ENCODE data around the gene SAC3D1. TPM values are rescaled to one million over a fixed set of nuclear protein-coding genes. Genes with fewer than 3 reads are reported as not detected.

The SAC3D1 gene
- total RNA-seq, 1 donor from 2014 or later: 15.5 TPM

- DNase-seq (ENCODE audit: low read depth) (no peak), FAIRE-seq (no peak)
- H3K36me3 ChIP-seq (ENCODE audit: control insufficient read depth, insufficient read depth, low read length): no peaks in the 10 kb centered on the region
- no peak overlapping the region for H3K4me3 ChIP-seq (ENCODE audit: low read depth, low read length)
- no peak for TF ChIP-seq CTCF (IDR thresholded peaks at IDR 0.05; ENCODE audit: insufficient read depth, low read length, severe bottlenecking)
- H3K27me3 ChIP-seq (ENCODE audit: control insufficient read depth, insufficient read depth, low read length): peaks cover 2% of the 10 kb centered on the region
Observed at GRCh38 chr11:65057526-65057925, 16.5 kb downstream of the SAC3D1 start.

GRCh38 chr11:65058012-65058411, 17.0 kb downstream of the SAC3D1 start:
- DNase-seq (ENCODE audit: low read depth): no peak
- no peak for FAIRE-seq
- no peak for TF ChIP-seq CTCF (IDR thresholded peaks at IDR 0.05; ENCODE audit: insufficient read depth, low read length, severe bottlenecking)
- no peak overlapping the region for H3K4me3 ChIP-seq (ENCODE audit: low read depth, low read length)
- no peaks in the 10 kb centered on the region for H3K36me3 ChIP-seq (ENCODE audit: control insufficient read depth, insufficient read depth, low read length)
- peaks cover 2% of the 10 kb centered on the region for H3K27me3 ChIP-seq (ENCODE audit: control insufficient read depth, insufficient read depth, low read length)

- Histone ChIP-seq H3K36me3 (ENCODE audit: control insufficient read depth, insufficient read depth, low read length) (no peaks in the 10 kb centered on the region), H3K27me3 (ENCODE audit: control insufficient read depth, insufficient read depth, low read length) (peaks cover 2% of the 10 kb centered on the region), H3K4me3 (ENCODE audit: low read depth, low read length) (no peak within 1 kb of the TSS)
- TF ChIP-seq CTCF (IDR thresholded peaks at IDR 0.05; ENCODE audit: insufficient read depth, low read length, severe bottlenecking): no peak
- no peak for DNase-seq (ENCODE audit: low read depth)
- FAIRE-seq: no peak
Observed at GRCh38 chr11:65058419-65059054, 17.5 kb downstream of the SAC3D1 start, which contains the start of gene NAALADL1. TSS of gene NAALADL1 (minus strand) at chr11:65058553. CDS start at chr11:65058521, 32 bp downstream.

- no peak overlapping the region for H3K4me3 ChIP-seq (ENCODE audit: low read depth, low read length)
- no peak for DNase-seq (ENCODE audit: low read depth)
- peaks cover 2% of the 10 kb centered on the region for H3K27me3 ChIP-seq (ENCODE audit: control insufficient read depth, insufficient read depth, low read length)
- no peak for TF ChIP-seq CTCF (IDR thresholded peaks at IDR 0.05; ENCODE audit: insufficient read depth, low read length, severe bottlenecking)
- H3K36me3 ChIP-seq (ENCODE audit: control insufficient read depth, insufficient read depth, low read length): no peaks in the 10 kb centered on the region
- no peak for FAIRE-seq
Observed at GRCh38 chr11:65059523-65059922, 18.5 kb downstream of the SAC3D1 start.

GRCh38 chr11:65059959-65060824, 19.2 kb downstream of the SAC3D1 start:
- no peak for TF ChIP-seq CTCF (IDR thresholded peaks at IDR 0.05; ENCODE audit: insufficient read depth, low read length, severe bottlenecking)
- Histone ChIP-seq H3K4me3 (ENCODE audit: low read depth, low read length) (no peak overlapping the region), H3K36me3 (ENCODE audit: control insufficient read depth, insufficient read depth, low read length) (no peaks in the 10 kb centered on the region), H3K27me3 (ENCODE audit: control insufficient read depth, insufficient read depth, low read length) (peaks cover 2% of the 10 kb centered on the region)
- no peak for DNase-seq (ENCODE audit: low read depth)
- FAIRE-seq: peak; percentile 88
